GM19238 (cell line): ENCODE measurements around the gene CD46.

ENCODE experiments used
- DNase-seq: peaks from one replicate; pipeline ENCODE4 v3.0.0; 2011; ENCODE audit warnings: low spot score; ENCODE audit not compliant: insufficient read length

CD46 gene

DNA sequence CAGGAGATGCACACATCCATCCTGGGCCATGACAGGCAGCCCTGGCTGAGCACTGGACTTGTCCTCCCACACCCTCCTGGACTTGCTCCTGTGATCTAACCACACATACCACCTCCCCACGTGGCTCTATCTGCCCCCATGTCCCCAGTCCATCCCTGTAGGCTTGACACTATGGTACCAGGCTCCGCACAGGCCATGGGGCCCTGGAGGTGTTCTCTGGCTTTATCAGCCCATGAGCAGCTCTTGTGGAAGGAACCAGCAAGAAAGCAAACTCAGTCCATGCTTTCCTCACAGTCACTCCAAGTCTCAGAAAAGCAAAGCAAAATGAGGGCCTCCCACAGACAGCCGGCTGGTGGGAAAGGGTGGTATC is 61.6 kb downstream of the CD46 start:
- DNase-seq, result no peak

DNA sequence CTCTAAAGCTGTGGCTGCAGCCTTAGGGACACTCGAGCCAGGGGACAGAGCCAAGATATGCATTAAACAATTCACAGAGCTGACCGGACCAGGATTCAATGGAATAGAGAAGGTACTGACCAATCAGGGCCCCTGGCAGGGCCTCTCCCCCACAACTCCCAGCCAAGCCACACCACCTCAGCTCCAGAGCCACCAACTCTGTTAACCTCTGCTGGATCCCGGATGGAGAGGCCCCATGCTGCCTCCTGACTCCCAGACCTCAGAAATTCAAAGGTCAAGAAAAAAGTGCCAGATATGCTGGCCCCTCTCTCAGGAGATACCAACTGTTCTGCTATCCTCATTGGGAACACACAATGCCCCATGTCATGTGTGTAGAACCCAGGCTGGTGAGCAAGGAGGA is 62.1 kb downstream of the CD46 start:
- DNase-seq, result no peak

DNA sequence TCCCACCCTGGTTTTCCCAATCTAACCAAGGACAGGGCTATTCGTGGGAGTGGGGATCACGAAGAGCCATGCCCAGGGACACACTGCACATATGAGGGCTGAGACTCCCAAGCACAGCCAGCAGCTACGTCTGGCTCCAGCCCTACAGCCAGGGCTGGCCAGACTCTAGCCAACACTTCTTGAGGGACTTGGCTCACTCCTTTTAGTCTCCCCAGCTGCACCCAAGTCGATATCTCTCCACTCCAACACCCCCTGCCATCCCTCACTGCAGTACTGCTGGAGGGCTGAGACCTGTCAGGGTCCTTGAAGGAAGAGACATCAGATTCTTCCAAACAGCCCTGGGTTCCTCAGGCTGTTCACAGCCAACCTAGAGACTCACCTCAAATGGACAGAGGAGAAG is 62.6 kb downstream of the CD46 start:
- DNase-seq, result no peak

DNA sequence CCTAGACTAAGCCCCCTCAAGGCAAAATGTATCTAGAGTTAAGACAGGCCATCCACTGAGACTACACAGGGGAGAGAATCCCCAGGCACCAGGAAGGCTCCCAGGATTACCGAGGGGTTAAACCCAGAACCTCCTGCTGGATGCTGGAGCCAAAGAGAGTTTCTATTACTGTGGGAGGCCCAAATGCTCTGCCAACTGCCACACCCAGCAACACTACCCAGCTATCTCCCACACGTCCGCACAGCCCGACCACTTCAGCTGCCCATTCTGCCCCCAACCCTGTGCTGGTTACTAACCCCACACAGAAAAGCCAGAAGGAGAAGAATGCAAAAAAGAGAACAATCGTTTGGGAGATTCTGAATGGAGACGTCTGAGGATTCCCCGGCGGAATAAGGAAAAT is 63.6 kb downstream of the CD46 start:
- no peak for DNase-seq

DNA sequence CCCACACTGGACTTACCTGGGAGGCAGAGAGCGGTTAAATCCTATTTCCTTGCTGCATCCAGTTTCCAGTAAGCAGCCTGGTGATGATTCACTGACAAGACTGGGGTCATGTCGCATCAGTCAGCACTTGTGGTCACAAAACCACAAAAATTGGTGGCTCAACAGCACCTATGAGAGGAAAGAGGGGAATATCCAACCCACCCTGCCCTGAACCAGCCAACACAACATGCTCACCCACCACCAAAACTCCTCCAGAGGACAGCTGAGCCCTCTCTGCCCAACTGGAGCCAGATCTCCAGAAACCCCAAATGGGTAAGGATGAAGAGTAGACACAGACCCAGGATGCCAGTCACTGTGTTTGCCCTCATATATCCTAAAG is 64.0 kb downstream of the CD46 start:
- no peak for DNase-seq

DNA sequence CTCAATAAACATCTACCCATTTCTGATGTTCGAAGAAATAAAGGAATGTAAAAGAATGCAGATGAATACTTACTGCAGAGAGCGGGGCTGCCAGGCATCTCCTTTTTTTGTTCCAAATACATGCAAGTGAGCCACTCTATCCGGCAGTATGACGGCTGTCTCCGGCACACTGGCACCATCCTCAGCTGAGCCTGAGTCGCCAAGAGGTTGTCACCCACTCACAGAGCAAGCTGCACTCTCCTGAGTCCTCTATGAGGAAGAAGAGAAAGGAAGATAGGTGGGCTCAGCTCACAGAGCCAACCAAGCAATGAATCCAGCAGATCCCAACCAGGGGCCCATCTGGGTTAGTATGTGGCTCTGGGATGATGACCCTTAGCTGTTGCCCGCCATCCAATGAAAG is 65.3 kb downstream of the CD46 start:
- no peak for DNase-seq

DNA sequence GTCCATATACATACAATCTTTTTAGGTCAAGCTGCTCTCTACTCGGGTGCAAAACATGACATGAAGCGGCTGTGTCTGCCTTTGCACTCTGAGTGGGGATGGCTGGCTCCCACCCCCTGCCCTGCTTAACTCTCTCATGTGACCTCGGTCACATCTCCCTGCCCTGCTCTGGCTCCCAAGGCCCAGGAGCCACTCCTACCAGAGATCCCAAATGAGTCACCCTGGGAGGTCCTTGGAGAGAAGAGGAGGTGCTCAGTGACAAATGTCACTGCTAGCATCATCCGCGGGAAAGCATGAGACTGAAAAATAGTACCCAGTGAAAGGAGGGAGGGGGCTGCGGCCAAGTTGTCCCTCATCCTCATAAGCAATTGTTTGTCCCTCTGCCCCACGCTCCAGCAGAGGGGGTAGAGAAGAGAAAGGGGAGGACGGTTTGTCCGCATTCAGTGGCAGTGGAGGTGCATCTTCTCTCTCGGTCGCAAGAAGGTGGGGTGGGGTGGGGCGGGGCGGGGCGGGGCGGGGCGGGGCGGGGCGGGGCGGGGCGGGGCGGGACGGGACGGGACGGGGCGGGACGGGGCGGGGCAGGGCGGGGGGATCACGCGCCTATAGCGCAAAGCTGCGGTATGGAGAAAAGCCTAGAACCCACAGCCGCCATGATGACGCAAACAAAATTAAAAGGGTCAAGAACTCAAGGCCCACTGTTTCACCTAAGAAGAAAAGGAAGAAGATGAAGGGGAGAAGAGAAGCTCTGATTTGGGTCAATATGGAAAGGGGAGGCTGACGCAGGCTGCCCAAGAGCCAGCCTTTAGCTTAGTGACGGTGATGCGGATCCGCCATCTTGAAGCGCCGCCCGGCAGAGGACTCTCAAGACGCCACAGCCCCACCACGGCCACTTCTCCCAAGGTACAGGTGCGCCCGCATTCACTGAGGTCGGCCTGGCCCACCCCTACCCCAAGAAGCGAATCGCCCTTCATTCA is 66.2 kb downstream of the CD46 start:
- no peak for DNase-seq

DNA sequence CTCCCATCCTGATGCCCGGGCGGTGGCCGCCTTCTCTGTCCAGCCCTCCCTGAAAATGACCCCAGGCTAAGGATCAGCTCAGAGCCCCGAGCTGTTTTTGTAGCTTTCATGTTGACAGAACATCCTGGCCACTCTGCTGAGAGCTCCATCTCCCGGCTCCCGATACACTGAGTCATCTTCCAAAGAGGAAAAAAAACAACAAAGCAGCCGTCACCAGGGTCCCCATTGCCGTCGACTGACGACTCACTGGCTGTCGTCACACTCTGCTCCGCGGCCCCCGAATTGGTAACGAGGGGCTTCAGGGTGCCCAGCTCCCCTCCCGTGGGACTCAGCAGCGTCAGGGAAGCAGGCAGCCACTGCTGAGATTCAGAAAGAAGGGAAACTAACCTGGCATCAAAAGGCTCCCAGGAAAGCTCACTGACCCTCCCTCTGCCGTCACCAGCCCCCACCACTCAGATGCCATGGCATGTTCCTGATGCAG is 67.2 kb downstream of the CD46 start:
- DNase-seq, result no peak

DNA sequence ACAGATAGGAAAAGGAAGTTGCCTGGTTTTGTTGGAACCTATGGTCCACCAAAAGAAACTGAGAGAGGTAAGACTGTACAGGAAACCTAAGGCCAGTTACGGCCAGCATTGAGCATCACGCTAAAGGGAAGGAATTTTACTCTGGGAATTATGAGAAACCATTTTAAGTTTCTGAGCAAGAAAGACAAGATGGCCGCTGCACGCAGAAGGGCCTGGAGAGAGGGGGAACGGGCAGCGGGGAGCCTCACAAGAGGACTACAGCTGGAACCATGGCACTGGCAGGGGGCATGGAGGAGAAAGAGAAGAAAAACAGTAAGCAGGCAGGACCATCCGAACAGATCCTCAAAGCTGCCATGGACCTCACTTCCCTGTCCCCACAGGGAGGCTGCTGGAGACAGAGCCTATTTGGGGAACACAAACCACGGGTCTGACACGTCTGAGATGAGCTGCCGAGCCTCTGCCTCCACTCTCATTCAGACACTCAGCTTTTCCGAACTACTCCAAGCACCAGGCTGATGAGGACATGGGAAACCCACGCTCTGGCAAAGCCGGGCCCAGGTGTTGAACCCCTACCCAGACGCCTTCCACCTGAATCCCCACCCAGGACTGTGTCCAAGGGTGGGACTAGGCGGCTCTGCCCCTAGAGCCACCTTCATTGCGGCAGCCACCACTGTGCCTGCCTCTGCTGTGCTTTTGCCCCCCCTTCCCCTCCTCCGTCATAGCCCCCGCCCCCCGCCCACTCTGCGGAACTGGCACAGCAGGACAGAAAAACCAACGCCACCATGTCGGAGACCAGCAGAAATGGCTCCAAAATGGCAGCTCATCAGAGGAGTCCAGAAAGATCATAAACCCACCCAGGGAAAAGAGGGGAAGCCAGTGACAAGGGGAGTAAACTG is 69.0 kb downstream of the CD46 start:
- DNase-seq, result no peak

DNA sequence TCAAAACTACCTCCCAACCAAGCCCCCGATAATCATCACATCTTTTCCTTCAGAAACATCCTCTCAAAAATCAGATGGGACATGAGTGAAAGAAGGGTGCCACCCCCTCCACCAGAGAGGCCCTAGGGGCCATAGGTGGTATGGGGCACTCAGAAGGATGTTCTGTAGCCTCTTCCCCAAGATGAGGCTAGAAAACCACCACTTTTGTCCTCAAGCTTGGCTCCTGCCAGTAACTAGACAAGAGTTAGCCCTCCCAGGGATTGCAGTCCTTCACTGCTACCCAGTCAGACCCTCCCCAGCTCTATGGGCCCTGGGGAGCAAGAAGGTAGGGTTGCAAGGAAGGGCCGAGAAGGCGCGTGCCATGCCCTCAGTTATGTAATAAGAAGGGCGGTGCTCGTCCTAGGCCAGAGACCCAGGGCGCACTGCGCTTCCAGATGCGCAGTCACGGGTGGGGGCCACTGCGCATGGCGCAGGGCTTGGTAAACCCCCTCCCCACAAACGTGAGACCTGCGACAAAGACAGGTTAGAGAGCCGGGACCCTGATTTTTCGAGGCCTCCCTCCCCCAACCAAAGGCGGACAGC is 69.7 kb downstream of the CD46 start:
- DNase-seq, result no peak

DNA sequence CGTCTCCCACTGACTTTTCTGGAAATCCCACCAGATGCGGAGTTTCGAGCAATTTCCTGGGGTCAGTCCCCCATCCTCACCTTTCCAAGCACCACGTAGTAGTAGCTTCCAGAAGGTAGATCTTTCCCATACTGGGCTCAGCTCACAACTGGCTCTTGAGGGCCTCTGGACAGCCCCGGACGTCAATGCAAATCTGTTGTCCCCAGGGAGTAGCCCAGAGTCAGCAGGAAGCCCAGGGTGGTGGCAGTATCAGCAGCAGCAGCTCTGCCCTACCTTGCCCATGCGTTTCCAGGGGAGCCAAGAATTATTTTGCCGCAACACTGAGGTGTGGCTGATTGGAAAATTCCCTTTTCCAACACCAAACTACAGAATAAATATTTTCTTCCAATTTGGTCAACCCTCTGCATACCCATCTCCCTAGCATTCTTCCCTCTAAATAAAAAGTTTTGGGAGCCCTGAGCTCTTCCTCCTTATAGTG is 70.3 kb downstream of the CD46 start:
- DNase-seq, result peak; percentile 85

DNA sequence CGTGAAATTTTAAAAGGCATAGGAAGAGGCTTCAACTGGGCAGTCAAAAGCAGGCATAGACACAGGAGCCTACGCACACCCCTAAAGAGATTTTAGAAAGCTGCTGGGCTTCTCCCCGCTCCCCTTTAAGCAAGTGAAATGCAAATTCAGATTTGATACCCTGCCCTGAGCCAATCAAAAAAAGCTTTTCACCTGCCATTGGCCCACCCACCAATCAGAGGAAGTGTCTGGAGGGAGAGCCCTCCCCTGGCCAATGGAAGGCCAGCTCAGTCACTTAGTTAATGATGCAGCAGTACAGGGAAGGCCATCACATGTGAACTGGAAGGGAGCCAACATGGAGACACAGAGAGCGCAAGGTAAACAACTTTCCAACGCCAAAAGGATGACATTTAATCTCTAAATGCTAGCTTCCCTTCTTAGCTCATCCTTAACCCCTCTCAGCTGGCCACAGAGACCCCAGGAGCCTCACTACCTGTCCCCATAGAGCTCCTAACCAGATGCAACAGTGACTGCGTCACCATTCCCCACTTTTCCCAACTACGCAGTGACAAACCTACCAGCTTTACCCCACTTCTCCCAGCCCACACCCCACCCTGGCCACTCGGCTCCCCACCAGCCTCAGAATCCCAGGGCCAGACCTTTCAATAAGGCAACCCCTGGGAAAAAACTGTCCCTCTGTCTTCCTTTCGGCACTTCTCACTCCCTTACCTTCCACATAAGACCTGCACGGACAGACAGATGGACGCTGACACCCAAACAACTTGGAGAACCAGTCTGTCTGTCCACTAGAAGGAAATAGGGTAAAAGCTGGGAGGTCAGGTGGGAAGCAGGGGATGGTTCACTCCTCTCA is 71.0 kb downstream of the CD46 start:
- peak; percentile 88 for DNase-seq

DNA sequence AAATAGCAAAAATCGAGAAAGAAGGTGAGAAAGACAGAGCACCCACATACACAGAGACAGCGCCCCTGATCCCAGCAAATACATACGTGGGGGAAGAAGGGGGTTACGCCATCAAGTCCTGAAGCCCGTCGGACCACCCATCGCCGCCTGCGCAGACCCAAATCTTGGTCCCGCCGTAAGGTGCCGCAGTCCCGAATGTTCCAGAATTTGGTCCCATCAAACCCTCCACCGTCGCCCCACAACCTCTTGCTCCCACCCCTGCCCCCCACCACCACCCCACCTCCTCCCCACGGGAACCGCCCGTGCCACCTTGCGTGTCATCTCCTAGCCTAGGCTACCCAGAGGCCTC is 71.7 kb downstream of the CD46 start:
- DNase-seq, result no peak

DNA sequence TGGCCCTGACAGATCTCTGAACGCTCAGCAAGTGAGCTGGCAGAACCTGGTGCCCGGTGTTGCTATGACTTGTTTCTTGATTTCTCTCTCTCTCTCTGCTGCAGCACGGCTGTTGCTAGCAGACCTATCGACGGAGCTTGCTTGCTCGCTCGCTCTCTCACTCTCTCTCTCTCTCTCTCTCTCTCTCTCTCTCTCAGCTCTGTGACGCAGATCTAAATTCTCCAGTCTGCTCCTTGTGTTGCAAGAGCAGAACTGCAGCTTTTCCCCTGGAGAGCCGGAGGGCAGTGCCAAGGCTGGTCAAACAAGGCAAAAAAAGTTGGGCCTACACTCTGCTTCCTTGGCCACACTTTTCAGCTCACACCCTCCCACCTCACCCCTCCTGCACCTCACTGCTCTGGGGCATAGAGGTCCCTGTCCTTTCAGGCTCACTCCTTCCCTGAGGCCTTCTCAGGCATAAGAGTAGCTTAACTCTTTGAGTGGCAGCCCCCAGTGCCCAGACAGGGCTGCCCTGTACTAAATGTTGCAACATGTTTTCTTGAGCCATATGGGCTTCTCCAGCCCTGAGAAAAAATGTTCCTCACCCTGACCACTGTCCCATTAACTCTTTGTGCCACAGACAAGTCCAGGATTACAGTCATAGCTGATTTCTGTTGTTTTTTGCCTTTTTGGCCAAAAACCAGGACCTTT is 72.2 kb downstream of the CD46 start:
- no peak for DNase-seq

DNA sequence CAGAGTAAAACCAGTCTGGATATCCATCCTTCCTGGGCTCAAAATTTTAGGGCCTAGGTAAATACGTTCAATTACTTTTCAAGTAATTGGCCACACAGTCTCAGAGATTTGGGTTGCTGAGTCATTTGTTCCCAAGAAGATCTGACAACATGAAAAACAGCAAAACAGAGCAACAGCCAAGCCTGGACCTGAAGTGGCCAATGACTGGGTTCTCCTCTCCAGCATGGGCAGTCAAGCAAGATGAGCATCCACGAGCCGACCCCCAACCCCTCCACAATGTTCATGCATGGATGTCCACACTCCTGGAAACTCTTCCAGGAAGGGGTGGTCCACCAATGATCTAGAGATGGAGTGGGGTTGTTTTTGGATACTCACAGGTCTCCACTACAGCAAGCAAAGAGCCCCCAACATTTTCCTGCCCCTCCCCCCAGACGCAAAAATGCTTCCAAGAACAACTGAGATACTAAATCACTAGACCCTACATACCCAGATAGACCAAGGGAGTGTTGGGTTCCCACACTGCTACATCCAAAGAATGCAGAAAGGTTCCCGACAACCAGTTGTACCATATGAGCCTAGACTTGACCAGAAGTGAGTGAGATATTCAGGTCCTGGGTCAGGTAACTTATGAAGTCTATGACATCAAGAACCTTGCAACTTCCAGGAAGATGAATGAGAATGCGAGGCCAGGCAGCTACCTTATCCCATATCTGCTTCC is 73.0 kb downstream of the CD46 start:
- no peak for DNase-seq

DNA sequence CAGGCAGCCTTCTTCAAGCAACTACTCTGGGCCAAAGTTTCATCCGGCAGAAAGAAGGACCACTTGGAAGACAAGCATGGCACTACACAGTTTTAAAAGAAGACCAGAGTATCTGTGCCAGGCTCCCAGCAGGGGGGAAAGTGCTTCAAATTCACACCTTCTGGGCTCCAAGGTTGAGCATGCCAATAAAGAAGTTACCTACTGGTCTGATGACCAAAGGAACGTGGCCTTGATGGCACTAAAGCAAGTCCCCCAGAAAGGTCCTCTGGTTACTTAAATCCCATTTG is 73.5 kb downstream of the CD46 start:
- DNase-seq, result no peak

DNA sequence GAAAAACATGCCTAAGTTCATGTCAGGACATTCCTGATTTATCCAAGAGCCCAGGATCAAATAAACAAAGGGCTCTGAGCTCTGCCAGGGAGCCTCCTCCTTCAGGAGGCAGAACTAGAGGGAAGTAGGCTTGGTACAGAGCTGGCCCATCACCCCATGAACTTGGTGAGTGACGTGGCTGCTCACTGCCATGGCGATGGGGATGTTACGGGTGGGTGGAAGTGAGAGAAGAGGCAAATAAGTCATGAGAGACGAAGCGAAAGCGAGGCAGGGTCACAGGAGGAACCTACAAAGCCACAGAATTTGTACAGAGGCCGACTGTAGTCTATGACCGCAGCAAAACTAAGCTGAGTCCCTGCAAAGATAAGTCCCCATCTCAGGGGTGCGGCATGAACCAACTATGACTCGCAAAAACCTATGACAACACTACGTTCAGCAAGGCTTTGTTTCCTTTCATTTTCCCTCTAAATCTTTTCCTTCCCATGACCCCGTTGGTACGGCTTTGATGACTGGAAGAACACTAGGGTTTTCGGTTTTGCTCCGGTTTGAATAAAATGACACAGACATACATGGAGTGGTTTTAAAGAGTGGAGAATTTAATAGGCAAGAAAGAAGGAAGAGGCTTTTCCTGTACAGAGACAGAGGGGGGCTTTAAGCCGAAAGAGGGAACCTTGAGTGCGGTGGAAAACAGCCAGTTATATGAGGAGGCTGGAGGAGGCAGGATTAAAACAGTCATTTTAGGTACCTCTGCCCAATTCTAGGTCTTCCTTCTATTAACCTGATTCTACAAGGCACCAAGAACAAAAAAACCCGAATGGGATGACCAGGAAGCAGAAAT is 74.1 kb downstream of the CD46 start:
- DNase-seq, result peak; percentile 65

DNA sequence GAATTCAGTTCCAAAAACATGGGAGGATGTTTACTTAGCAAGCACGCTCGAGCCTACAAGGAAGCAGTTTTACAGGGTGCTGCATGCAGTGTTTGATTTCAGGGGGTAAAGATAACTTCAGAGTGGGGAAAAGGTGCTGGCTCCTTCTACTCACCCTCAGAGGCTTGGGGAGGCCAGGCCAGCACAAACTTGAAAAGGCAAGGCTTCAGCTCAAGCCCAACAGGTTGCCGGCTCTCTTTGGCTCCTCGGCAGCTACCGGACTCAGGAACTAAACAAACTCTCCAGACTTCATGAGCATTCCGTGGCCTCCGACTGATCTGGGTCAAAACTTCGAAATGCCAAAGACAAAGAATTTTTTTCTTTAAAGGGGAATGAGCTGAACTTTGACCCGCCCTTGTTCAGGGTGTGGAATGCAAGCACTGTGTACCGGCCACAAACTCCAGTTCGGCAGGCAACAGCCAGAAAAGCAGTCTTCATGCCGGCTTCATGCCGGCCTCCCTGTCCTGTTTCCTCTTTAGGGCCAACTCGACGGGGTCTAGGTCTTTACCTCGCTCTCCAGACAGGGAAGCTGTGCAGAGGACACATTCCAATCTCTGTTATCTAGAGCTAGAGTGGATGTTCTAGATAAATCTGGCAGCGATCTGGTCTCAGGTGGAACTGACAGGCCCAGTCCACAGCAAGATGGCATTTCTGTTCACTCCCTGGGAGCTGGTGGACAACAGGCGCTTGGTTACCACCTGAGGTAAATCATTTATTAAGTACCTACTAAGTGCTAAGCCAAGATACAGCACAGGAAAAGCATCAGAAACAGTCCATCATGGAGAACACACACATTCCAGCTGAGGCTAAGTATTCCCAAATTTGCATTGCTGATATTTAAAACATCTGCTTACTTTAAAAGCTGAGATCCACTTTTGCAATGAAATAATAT is 75.0 kb downstream of the CD46 start:
- DNase-seq, result no peak
